GM21825 (cell line): ENCODE data around the gene CIAO3.

Source experiments
- ATAC-seq: cut with Tn5 transposase; IDR thresholded peaks from one replicate; pipeline ENCODE4 v1.9.1; 2021; ENCODE audit warnings: mild to moderate bottlenecking, moderate library complexity; ENCODE audit not compliant: unreplicated experiment

Gene CIAO3

DNA sequence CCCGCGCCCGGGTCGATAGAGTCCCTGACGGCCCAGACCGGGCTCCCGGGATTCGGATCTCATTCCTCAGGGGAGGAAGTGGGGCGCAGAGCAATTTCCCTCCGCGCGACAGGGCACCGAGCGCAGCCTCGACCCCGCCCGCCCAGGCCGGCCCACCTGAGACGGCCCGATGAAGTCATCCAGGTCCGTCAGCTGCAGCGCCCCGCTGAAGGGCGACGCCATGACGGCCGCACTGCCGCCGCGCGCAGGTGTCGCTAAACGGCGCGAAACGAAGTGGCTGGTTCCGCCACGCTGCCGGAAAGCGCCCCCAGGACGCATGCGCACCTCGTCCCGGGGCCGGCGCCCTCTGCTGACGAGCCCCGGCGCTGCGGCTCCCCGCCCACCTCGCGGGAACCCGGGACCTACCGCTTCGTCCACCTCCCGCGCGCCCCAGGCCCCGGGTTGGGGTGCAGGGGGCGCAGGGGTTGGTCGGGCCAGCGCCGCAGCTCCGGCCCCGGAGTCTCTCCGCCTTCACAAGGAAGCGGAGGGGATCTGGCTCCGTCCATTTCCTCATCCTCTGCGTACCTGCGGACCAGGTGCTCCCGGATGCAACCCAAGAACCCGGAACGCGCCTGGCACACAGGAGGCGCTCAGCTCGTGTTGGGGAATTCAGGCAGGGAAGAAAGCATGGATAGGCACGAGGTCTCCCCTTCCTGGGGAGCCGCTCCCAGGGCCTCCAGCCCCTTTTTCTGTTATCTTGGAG, at the start of gene CIAO3:
Gene CIAO3, minus strand, starts transcription at position 234 of the 742 bp plus-strand sequence. Its CDS starts 12 bp downstream, at position 222.
- peak; percentile 69 for ATAC-seq

GRCh38 chr16:790086-790485, 49.3 kb upstream of the CIAO3 start:
- ATAC-seq = no peak

DNA sequence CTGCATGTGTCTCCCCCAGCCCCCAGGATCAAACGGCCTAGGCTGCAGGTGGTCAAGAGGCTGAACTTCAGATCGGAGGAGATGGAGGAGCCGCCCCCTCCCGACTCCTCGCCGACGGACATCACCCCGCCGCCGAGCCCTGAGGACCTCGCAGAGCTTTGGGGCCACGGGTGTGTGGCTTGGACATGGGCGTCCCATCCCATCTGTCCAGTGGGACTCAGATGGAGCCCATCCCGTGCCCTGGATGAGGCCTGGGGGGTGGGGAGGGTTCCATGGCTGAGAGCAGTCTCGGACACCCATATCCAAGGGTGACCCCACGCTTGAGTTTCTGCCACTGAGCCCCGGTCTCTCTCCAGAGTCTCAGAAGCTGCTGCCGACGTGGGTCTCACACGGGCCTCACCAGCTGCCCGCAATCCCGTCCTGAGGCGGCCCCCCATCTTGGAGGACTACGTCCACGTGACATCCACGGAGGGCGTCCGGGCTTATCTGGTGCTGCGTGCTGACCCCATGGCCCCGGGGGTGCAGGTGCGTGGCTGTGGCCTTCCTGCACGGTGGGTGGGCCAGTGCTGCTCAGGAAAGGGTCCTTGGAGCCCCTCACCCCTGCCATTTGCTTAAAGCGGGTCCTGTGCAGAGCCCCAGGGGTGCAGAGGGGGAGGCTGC, 48.5 kb upstream of the CIAO3 start:
- no peak for ATAC-seq

DNA sequence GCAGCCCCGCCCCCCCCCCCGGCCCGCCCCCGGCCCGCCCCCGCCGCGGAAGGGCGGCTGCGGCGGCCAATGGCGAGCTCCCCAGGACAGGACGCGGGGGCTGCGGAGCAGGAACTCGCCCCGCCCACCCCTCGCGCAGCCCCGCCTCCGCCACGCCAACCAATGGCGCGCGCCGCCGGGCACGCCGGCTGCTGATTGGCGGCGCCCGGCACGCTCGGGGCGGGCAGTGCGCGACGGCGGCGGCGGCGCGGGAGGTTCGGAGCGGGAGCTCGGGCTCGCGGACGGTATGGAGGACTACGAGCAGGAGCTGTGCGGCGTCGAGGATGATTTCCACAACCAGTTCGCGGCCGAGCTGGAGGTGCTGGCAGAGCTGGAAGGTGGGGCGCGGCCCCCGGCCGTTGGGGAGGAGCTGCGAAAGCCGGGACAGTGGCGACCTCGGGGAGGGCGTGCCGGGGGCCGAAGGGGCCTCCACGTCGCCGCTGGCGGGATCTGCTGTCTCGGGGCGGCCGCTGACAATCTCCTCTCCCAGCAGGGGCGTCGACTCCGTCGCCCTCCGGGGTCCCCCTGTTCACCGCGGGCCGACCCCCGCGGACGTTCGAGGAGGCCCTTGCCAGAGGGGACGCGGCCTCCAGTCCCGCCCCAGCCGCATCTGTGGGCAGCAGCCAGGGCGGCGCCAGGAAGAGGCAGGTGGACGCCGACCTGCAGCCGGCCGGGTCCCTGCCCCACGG, 47.8 kb upstream of the CIAO3 start, which contains the start of gene CHTF18:
Gene CHTF18, plus strand, starts transcription at position 222 of the 728 bp plus-strand sequence. Its CDS starts 65 bp downstream, at position 287.
- peak; percentile 54 for ATAC-seq

DNA sequence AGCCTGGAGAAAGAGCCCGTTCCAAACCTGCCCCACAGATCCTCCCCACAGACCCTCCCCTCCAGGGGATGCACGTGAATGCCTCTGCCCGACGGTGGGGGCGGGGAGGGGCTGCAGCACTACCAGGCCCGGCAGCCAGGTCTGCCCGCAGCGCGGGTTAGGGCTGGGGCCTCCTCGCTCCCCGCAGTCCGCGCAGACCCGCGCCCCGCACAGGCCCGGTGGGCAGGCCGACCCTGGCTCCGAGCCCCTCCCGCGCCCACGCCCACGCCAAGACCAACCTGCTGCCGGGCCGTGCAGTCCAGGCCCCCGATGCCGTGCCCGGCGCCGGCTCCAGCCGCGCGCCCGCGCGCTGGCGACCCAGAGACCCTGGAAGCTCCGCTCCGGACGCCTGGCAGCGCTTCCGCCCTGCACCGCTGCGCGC, 47.2 kb upstream of the CIAO3 start, which contains the start of gene RPUSD1:
Gene RPUSD1, minus strand, starts transcription at position 404 of the 421 bp plus-strand sequence. CDS start 644 bp downstream, outside the sequence.
- peak; percentile 20 for ATAC-seq

DNA sequence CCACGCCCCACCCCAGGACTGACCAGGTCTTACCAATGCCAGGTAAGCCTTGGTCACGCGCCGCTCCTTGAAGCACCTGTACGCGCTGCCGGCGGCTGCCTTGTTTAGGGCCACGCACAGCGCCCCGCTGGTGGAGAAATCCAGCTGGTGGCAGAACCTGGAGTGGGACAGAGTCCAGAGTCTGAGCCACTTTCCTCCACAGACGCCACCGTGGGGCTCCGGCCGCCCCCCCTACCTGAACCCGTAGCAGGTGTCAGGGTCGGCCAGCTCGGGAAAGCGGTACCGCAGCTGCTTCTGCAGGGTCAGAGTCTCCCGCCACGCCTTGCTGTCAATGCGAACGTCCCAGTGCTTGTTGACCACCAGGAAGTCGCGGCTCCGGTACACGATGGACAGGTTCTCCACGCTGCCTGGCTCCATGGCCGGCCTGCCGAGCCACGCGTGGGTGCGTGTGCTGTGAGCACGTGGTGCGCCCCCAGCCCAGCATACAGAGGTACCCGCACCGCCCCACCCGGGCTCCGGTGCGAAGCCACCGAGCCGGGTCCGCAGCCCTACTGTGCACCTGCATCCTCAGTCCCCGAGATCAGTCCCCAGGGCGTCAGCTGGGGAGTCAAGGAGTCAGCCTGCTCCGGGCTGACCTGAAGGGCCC, 46.6 kb upstream of the CIAO3 start:
- no peak for ATAC-seq

GRCh38 chr16:785563-786535, 45.1 kb upstream of the CIAO3 start:
- ATAC-seq = no peak

- no peak for ATAC-seq
Observed at GRCh38 chr16:784431-784830, 43.6 kb upstream of the CIAO3 start.

DNA sequence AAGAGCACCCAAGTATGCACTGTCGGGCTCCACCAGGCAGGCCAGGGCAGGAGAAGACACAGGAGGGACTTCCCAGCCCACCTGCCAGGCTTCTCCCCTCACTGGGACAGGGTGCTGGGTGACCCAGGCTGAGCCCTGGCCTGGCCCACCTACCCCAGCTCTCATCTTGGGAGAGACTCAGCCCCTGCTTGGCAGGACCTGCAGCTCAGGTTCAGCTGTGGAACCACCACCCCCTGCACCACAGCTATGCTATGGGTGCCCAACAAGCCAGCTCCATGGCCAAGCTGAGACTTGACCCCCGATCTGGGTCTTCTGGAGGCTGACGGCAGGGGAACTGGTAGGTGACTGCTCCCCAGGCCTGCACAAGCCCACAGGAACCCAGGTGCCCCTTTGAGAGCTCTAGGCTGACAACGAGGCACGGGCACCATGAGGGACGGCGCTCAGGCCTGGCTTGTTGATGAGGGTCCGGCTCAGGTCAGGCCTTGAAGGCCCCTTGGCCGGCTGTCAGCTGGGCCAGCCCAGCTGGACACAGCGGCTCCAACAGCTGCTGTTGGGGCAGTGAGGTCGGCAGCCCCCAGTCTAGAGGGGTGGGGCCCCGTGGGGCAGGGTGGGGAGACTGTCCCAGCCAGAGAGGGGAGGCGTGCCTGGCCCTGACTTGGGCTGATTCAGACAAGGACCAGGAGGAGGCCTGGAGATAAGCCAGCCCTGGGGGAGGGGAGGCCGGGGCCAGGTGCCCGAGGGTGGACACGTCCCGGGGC, 42.8 kb upstream of the CIAO3 start:
- ATAC-seq = no peak

DNA sequence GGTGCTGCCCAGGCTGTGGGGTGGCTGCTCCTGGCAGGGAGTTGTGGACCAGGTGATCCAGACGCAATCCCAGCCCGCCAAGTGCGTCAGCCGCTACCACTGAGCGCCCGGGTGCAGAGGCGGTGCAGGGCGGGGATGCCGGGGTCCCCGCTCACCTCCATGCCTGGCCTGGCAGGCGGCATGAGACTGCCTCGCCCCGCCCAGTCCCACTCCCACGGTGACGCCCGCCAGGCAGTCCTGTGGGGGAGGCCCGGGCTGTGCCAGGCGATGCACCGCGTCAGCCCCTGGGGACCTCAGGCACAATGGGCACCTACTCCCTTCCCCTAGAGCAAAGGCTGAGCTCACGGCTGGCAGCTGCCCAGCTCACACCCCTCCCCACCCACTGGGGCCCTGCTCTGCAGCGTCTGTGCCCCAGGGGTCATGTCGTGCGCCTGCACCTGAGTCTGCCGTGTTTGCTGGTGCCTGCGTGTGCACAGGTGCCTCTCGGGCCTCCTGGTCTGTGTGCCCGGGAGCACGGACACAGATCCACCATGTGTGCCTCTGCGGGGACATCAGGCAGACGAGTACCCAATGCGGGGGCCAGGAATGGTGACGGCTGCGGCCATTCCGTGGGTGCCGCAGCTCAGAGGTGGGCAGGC, 42.1 kb upstream of the CIAO3 start:
- ATAC-seq = no peak

DNA sequence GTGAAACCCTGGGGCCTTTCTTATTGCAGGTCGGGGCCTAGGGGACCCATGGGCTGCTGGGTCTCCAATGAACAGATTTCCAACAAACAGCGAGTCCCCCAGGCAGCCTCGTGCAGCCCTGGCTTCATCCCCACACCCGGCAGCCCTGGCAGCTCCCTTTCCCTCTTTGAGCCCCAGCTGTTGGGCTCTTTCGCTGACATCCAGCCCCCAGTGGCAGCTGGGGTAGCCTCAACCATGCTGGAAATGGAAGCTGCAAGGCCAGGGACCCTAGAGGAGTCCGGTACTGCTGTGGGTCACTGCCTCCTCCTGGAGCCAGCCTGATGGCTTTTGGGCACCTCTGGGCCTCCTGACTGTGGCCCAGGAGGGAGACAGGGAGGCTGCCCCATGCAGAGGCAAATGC, 41.5 kb upstream of the CIAO3 start:
- ATAC-seq = no peak

GRCh38 chr16:781346-782010, 40.7 kb upstream of the CIAO3 start:
- ATAC-seq = no peak

GRCh38 chr16:780296-780695, 39.5 kb upstream of the CIAO3 start:
- no peak for ATAC-seq

DNA sequence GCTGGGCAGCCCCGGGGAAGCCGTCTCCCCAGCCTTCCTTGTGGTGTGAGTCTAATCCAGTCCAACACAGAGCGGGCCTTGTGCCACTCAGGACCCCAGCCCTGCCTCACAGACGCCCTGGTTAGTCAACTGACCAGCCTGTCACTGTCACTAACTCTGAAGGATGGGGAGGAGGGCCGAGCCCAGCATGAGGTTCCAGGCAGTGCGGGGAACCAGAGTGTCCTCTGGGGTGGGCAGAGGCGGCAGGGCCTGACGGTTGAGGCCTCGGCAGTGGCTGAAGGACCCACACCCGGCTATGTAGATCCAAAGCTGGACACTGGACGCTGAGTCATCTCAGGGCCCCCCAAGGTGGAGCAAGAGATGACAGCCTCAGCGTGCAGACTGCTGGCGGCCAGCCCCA, 38.8 kb upstream of the CIAO3 start:
- ATAC-seq = no peak

DNA sequence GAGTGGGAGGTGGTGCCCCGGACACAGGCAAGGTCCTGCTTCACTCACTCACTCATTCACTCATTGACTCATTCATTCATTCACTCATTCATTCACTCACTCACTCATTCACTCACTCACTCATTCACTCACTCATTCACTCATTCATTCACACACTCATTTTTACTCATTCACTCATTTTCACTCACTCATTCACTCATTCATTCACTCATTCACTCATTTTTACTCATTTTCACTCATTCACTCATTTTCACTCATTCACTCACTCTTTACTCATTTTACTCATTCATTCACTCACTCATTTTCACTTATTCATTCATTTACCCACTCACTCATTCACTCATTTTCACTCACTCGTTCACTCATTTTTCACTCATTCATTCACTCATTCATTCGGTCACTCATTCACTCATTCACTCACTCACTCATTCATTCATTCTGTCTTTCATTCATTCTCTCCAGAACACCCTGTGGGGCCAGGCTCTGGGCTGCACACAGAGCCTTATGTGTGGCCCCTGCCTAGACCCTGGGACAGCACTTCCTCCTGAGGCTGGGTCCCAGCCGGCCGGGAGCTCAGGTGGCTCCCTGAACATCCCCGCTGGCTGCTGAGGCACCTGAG, 38.2 kb upstream of the CIAO3 start:
- ATAC-seq = no peak

GRCh38 chr16:778447-778846, 37.6 kb upstream of the CIAO3 start:
- ATAC-seq = no peak

DNA sequence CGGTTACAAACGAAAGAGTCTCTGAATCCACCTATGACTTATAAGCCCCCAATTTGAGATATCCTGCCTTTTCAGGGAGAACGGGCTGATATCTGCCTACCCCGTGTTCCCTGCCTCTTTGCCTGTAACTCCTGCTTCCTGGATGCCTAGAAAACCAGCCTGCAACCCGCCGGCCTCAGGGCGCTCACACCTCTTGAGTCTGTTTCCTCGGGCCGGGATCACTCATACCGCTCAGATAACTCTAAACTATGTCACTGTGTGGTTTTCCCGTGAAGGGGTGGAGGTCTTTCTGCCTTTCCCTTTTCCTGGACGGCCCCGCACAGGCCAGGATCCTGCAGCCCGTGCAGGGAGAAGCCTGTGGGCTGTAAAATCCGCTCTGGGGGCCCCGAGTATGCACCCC, 37.0 kb upstream of the CIAO3 start:
- no peak for ATAC-seq

GRCh38 chr16:776824-777223, 36.0 kb upstream of the CIAO3 start:
- no peak for ATAC-seq
